ENCODE results near the gene KLRC4.
"Not testable (repeated sequence)": the region's sequence is repeated elsewhere in the genome, so short reads cannot be mapped to it uniquely, and the experiment has no call there.

The KLRC4 gene

DNA sequence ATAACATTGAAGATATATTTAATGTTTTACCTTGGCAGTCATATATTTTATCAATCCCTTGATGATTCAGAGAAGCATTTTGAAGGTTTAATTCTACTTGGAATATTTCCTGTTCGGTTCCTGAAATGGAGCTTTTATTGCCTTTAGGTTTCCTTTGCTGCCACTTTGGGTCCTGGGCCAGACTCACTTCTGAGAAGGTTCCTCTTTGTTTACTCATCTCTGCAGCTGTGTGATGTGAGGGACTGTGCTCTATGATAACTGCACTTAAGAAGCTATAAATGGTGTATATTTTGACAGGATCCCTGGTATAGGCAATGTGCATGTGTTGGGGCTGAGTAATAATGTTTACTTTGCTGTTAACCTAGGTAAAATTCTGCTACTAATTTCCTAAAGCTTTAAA, 10.8 kb upstream of the KLRC4 start, which contains the start of gene KLRC3:
Gene KLRC3 (minus strand): TSS at position 262 of the 400 bp plus-strand sequence. CDS start 45 bp downstream, at position 217.
- not testable (repeated sequence) for H3K36me3 Mint-ChIP-seq (ENCODE audit: low read depth); H3K27me3 Mint-ChIP-seq; H3K27ac Mint-ChIP-seq; H3K9me3 Mint-ChIP-seq
- Mint-ChIP-seq H3K4me1 (ENCODE audit: low read depth) (peaks cover 13% of the 10 kb centered on the region), H3K4me3 (peak within 1 kb of the TSS; percentile 68)

DNA sequence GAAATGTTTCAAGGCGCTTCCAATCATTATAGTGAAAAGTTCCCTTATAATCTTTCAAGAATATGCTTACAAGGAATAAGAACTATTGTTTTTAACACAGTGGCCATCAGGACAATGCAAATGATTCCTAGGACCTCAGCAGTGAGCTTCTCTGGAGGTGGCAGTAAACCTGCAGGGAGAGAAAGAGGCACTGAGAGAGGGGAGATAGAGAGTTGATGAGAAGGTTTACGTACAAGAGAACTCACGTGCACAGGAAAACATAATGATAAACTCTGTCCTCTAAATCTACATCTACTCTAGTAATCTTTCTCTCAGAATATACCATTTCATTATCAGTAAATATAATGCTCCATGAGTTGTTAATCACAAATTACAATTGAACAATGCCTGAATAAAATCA, 715 bp downstream of the KLRC4 start:
- H3K36me3 Mint-ChIP-seq (ENCODE audit: low read depth) = peaks cover 40% of the 10 kb centered on the region
- H3K27ac Mint-ChIP-seq = peak overlapping the region; percentile 91
- peak overlapping the region; percentile 92 for H3K4me3 Mint-ChIP-seq
- no peaks in the 10 kb centered on the region for H3K27me3 Mint-ChIP-seq
- peaks cover 48% of the 10 kb centered on the region for H3K4me1 Mint-ChIP-seq (ENCODE audit: low read depth)
- H3K9me3 Mint-ChIP-seq = no peaks in the 10 kb centered on the region

DNA sequence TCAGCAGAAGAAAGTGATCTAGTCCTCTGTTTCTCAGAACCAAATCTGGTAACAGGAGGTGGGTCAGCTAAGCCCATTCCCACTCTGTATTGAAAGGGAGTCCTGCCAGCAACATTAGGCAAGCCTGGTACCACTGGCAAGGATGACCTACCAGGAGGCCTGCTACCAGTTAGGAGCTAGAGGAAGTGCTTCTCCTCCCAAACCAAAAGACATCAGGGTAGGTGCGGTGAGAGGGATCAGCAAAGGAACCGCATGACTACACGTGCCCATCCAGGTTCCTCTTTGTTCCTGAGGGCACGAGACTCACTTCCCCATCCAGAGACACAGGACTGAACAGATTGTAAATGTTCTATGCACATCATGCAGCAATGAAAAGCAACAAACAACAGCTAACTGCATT, 2.8 kb downstream of the KLRC4 start:
- Mint-ChIP-seq H3K36me3 (ENCODE audit: low read depth) (peaks cover 35% of the 10 kb centered on the region), H3K9me3 (no peaks in the 10 kb centered on the region), H3K27ac (peak overlapping the region; percentile 97), H3K27me3 (no peaks in the 10 kb centered on the region), H3K4me1 (ENCODE audit: low read depth) (peaks cover 60% of the 10 kb centered on the region), H3K4me3 (peak overlapping the region; percentile 88)

DNA sequence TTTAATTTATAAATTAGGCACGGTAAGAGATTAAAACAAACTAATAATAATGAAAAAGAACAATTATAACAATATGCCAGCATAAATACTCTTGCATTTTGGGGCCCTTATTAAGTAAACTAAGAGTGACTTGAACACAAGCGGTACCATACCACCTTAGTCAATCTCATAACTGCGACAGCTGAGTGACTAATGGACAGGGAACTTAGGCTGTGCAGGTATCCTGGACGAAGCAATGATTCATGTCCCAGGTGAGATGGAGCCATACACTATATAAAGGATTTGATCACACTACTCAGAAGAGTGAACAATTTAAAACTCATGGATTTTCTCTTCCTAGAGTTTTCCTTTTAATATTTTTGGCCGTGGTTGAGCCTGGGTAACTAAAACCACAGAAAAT, 4.3 kb downstream of the KLRC4 start:
- peaks cover 43% of the 10 kb centered on the region for H3K36me3 Mint-ChIP-seq (ENCODE audit: low read depth)
- H3K27ac Mint-ChIP-seq = peak overlapping the region; percentile 87
- peaks cover 64% of the 10 kb centered on the region for H3K4me1 Mint-ChIP-seq (ENCODE audit: low read depth)
- H3K9me3 Mint-ChIP-seq = no peaks in the 10 kb centered on the region
- no peaks in the 10 kb centered on the region for H3K27me3 Mint-ChIP-seq
- peak overlapping the region; percentile 78 for H3K4me3 Mint-ChIP-seq

- H3K27ac Mint-ChIP-seq = peak overlapping the region; percentile 87
- H3K4me3 Mint-ChIP-seq = peak overlapping the region; percentile 78
- no peaks in the 10 kb centered on the region for H3K9me3 Mint-ChIP-seq
- H3K4me1 Mint-ChIP-seq (ENCODE audit: low read depth) = peaks cover 66% of the 10 kb centered on the region
- peaks cover 47% of the 10 kb centered on the region for H3K36me3 Mint-ChIP-seq (ENCODE audit: low read depth)
- H3K27me3 Mint-ChIP-seq = no peaks in the 10 kb centered on the region
Observed at GRCh38 chr12:10404798-10405197, 4.8 kb downstream of the KLRC4 start.

GRCh38 chr12:10400829-10401228, 8.7 kb downstream of the KLRC4 start:
- Mint-ChIP-seq H3K27ac (peak overlapping the region; percentile 58), H3K4me1 (ENCODE audit: low read depth) (peaks cover 79% of the 10 kb centered on the region), H3K9me3 (no peaks in the 10 kb centered on the region), H3K4me3 (peak overlapping the region; percentile 68), H3K36me3 (ENCODE audit: low read depth) (peaks cover 37% of the 10 kb centered on the region), H3K27me3 (no peaks in the 10 kb centered on the region)

DNA sequence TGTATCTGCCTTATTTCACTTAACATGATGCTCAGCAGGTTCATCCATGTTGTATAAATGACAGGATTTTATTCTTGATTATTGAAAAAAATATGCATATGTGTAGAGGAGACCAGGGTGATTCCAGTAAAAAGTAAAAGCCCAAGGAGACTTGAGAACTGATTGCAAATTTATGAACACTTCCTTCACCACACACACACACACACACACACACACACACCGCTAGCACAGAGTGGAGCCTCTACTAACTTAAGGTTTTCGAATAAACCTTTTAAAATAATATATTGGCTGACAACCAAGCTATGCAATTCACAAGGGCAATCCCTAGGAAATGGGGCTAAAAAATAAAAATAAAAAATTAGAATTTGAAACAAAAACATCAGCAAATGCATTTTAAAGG, 11.4 kb downstream of the KLRC4 start:
- H3K4me1 Mint-ChIP-seq (ENCODE audit: low read depth) = peaks cover 84% of the 10 kb centered on the region
- no peaks in the 10 kb centered on the region for H3K9me3 Mint-ChIP-seq
- H3K27me3 Mint-ChIP-seq = no peaks in the 10 kb centered on the region
- peak overlapping the region; percentile 85 for H3K27ac Mint-ChIP-seq
- peaks cover 24% of the 10 kb centered on the region for H3K36me3 Mint-ChIP-seq (ENCODE audit: low read depth)
- peak overlapping the region; percentile 73 for H3K4me3 Mint-ChIP-seq

DNA sequence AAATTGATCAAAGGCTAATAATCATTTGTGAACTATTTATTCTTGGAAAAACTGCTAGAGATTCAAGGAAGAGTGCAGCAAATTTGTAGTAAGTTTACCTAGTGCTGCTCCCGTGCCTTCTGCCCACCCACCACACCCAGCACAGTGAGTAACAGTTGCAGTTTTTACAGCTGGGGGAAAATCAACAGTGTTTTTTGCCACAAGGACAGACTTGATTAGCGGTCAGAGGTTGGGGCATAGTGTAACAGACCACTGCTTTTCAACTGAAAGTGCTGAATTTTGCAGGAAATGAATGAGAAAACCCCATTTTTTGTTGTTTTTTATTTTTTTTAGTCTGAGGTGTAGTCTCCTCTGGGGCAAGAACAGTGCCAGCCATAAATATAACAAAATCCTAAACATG, 12.3 kb downstream of the KLRC4 start:
- no peaks in the 10 kb centered on the region for H3K9me3 Mint-ChIP-seq
- H3K36me3 Mint-ChIP-seq (ENCODE audit: low read depth) = peaks cover 21% of the 10 kb centered on the region
- peaks cover 89% of the 10 kb centered on the region for H3K4me1 Mint-ChIP-seq (ENCODE audit: low read depth)
- H3K27me3 Mint-ChIP-seq = no peaks in the 10 kb centered on the region
- peak overlapping the region; percentile 73 for H3K4me3 Mint-ChIP-seq
- peak overlapping the region; percentile 85 for H3K27ac Mint-ChIP-seq

DNA sequence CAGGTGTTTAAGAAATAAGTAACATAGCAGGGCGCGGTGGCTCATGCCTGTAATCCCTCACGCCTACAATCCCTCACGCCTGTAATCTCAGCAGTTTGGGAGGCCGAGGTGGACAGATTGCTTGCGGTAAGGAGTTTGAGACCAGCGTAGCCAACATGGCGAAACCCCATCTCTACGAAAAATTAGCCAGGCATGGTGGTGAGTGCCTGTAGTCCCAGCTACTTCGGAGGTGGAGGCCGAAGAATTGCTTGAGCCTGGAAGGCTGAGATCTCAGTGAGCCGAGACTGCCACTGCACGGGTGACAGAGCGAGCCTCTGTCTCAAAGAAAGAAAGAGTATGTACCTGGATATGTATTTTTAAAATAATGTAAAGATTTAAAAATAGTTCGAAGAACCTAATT, 13.4 kb downstream of the KLRC4 start:
- Mint-ChIP-seq H3K36me3 (ENCODE audit: low read depth) (peaks cover 15% of the 10 kb centered on the region), H3K4me1 (ENCODE audit: low read depth) (peaks cover 88% of the 10 kb centered on the region), H3K4me3 (peak overlapping the region; percentile 36), H3K27ac (peak overlapping the region; percentile 19)
- H3K9me3 Mint-ChIP-seq, H3K27me3 Mint-ChIP-seq: not testable (repeated sequence)

DNA sequence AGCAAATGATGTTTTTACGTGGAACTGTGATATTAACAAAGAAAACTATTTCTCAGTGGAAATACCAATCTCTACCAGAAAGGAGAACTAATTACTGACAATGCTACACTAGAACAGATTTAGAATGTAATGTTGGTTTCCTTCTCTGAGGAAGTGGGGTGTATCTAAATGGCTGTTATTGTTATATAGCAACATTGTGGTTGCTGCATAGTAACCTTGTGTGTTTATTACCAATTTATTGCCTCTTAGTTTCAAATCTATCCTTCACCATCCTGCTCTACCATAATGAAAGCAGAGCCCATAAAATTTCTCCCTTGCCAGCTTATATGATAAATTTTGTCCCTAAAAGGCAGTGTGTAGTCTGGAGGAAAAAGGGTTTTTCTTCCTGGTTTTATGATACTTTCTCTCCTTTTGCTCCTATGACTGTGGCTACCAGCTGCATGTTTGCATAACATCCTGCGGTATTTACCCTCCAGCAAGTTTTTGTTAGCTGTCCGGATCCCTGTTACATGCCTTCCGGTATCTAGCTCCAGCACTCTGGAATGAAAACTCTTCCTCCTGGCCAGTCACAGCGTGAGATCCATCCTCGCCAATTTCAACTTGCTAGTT, 14.1 kb downstream of the KLRC4 start:
- no peaks in the 10 kb centered on the region for H3K27me3 Mint-ChIP-seq
- peak overlapping the region; percentile 84 for H3K4me3 Mint-ChIP-seq
- peaks cover 11% of the 10 kb centered on the region for H3K36me3 Mint-ChIP-seq (ENCODE audit: low read depth)
- H3K4me1 Mint-ChIP-seq (ENCODE audit: low read depth) = peaks cover 86% of the 10 kb centered on the region
- peak overlapping the region; percentile 94 for H3K27ac Mint-ChIP-seq
- no peaks in the 10 kb centered on the region for H3K9me3 Mint-ChIP-seq

- H3K27me3 Mint-ChIP-seq; H3K9me3 Mint-ChIP-seq; H3K36me3 Mint-ChIP-seq (ENCODE audit: low read depth): not testable (repeated sequence)
- Mint-ChIP-seq H3K4me1 (ENCODE audit: low read depth) (peaks cover 87% of the 10 kb centered on the region), H3K27ac (peak overlapping the region; percentile 94), H3K4me3 (peak overlapping the region; percentile 84)
Observed at GRCh38 chr12:10394531-10395152, 14.9 kb downstream of the KLRC4 start.

GRCh38 chr12:10393291-10393690, 16.3 kb downstream of the KLRC4 start:
- H3K9me3 Mint-ChIP-seq = no peaks in the 10 kb centered on the region
- H3K4me3 Mint-ChIP-seq = peak overlapping the region; percentile 84
- H3K4me1 Mint-ChIP-seq (ENCODE audit: low read depth) = peaks cover 77% of the 10 kb centered on the region
- no peaks in the 10 kb centered on the region for H3K27me3 Mint-ChIP-seq
- H3K36me3 Mint-ChIP-seq (ENCODE audit: low read depth) = peaks cover 11% of the 10 kb centered on the region
- H3K27ac Mint-ChIP-seq = peak overlapping the region; percentile 86

DNA sequence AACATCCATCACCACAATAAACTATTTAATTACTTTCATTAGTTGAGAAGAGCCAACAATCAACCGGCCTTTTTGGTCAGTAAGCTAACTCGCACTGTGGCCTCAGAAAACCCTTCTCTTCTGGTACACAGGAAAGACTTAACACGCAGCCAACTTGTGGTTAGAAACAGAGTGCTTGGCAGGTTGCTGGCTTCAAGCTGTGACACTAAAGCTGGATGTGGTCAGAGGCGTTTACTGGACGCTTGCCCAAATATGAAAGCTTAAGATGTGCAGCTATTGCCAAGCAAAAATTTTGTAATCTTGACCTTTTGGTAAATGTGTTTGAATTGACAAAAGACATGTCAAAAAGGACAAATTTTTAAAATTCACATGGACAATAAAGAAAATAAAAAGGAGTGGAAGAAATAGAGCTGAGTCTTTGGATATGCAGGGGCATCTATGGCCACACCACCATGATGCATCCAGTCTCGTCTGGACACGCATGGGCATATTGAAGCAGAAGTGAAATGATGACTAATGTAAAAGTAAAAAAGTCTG, 17.1 kb downstream of the KLRC4 start:
- H3K36me3 Mint-ChIP-seq (ENCODE audit: low read depth) = peaks cover 13% of the 10 kb centered on the region
- no peaks in the 10 kb centered on the region for H3K27me3 Mint-ChIP-seq
- H3K9me3 Mint-ChIP-seq = no peaks in the 10 kb centered on the region
- H3K4me3 Mint-ChIP-seq = peak overlapping the region; percentile 68
- H3K4me1 Mint-ChIP-seq (ENCODE audit: low read depth) = peaks cover 68% of the 10 kb centered on the region
- peak overlapping the region; percentile 91 for H3K27ac Mint-ChIP-seq

DNA sequence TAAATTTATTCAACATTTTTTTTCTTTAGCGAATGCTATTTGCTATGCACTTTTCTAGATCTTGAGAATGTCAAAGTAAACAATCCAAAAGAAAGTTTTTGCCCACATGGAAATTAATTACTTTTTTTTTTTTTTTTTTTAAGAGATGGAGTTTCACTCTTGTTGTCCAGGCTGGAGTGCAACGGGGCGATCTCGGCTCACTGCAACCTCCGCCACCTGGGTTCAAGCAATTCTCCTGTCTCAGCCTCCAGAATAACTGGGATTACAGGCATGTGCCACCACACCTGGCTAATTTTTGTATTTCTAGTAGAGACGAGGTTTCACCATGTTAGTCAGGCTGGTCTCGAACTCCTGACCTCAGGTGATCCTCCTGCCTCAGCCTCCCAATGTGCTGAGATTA, 18.6 kb downstream of the KLRC4 start:
- H3K36me3 Mint-ChIP-seq (ENCODE audit: low read depth) = peaks cover 27% of the 10 kb centered on the region

GRCh38 chr12:10389904-10390303, 19.7 kb downstream of the KLRC4 start, which contains the start of gene KLRK1:
Gene KLRK1 (minus strand): TSS chr12:10390041. CDS start chr12:10388810, 1,231 bp downstream.
- peak within 1 kb of the TSS; percentile 92 for H3K4me3 Mint-ChIP-seq
- no peaks in the 10 kb centered on the region for H3K9me3 Mint-ChIP-seq

More for the DNA sequence above, 18.6 kb downstream of the KLRC4 start:
- peaks cover 66% of the 10 kb centered on the region for H3K4me1 Mint-ChIP-seq (ENCODE audit: low read depth)
- peak overlapping the region; percentile 41 for H3K4me3 Mint-ChIP-seq
- not testable (repeated sequence) for H3K27me3 Mint-ChIP-seq, H3K9me3 Mint-ChIP-seq
- H3K27ac Mint-ChIP-seq = peak overlapping the region; percentile 88

More at GRCh38 chr12:10389904-10390303, 19.7 kb downstream of the KLRC4 start, which contains the start of gene KLRK1:
- Mint-ChIP-seq H3K36me3 (ENCODE audit: low read depth) (peaks cover 38% of the 10 kb centered on the region), H3K27ac (peak within 1 kb of the TSS; percentile 88), H3K27me3 (no peaks in the 10 kb centered on the region), H3K4me1 (ENCODE audit: low read depth) (peaks cover 65% of the 10 kb centered on the region)
